HG03378 (cell line): ENCODE results near the gene MAN1A1.

Experiments used
- ATAC-seq: cut with Tn5 transposase; IDR thresholded peaks from one replicate; pipeline ENCODE4 v1.9.1; 2021; ENCODE audit warnings: mild to moderate bottlenecking, moderate library complexity; ENCODE audit not compliant: unreplicated experiment

Gene MAN1A1

GRCh38 chr6:119274197-119274595 is 75.4 kb downstream of the MAN1A1 start:
- ATAC-seq, result no peak

DNA sequence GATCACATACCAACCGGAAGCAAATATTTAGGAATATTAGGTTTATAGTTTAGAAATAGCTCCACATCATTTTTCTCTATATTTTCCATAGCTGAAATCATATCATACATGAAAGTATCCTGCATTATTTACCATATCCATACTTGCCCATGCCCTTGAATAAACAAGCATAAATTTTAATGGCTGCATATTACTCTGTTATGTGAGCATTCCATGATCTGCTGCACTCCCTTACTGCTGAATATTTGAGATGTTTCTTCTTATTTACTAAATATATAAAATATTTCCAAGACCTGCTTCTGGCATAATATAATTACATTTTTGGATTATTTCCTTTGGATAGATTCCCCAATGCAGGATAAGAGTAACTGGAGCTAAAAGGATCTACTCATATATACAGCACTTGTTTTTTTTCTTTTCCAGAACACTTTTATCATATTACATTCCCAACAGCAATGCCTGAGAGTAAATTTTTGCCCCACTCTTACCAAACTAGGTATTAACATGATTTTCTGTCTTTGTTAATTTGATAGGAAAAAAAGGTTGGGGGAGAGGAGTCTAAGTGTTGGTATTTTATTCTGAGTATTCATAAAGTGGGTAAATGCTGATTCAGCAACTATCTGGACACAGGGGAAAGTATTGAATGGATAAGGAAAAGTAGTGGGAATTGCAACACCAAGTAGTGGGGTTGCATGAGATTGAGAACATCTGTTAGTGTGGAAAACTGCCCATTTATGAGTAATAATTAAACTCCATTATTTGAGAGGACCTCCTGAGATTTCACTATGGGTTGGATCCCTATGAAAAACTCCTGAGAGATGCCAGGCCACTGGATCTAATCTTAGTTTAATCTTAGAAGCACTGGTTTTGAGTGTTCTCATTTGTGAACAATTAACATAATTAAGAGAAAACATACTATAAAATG is 76.0 kb downstream of the MAN1A1 start:
- ATAC-seq, result no peak

DNA sequence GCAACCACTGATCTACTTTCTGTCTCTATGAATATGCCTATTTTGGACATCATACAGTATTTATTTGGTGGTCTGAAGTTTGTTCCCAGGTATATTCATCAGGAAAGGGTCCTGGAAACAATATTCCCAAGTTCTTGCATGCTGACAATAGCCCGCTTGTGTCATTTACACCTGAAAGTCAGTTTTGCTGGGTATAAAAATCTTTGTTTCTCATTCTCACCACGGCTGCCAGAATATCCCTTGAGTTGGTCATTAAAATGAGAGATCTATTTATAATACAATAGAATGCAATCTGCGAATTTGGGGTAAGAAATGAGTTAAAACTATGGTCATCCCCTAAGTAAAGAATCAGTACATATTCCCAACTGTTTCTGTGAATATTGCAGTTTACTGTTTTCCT is 79.0 kb downstream of the MAN1A1 start:
- ATAC-seq, result no peak

DNA sequence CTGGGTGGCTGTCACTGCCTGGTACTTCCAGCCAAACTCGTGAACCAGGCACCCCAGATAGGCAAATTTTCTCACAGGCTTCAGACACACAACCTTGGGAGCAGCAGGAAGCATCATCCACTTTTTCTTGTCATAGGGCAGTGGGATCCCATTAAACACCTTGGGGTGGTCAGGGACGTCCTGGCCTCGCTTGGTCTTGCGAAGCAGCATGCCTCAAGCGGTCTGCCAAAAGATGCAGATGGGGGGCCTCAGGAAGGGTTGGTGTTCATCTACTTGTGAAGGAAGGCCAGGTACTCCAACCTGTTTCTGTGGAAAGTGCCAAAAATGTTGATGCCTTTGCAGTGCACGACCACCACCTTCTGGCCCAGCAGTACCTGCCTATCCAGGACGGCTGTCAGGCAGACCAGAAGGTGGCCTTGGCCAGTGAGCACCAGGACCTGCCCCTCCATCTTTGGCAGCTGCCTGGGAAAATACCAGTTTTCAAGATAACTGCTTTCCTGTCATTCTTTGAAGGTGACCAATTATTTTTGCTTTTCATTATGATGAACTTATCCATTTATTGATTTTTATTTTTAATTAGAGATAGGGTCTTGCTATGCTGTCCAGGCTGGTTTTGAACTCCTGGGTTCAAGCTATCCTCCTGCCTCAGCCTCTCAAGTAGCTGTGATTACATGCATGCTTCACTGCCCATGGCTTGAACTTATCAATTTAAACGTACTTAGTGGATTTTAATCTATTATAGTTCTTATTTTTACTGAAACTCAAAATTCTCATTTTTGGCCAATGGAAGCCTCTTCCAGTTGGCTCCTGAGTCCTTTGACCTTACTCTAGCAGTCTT is 80.1 kb downstream of the MAN1A1 start:
- ATAC-seq, result no peak

DNA sequence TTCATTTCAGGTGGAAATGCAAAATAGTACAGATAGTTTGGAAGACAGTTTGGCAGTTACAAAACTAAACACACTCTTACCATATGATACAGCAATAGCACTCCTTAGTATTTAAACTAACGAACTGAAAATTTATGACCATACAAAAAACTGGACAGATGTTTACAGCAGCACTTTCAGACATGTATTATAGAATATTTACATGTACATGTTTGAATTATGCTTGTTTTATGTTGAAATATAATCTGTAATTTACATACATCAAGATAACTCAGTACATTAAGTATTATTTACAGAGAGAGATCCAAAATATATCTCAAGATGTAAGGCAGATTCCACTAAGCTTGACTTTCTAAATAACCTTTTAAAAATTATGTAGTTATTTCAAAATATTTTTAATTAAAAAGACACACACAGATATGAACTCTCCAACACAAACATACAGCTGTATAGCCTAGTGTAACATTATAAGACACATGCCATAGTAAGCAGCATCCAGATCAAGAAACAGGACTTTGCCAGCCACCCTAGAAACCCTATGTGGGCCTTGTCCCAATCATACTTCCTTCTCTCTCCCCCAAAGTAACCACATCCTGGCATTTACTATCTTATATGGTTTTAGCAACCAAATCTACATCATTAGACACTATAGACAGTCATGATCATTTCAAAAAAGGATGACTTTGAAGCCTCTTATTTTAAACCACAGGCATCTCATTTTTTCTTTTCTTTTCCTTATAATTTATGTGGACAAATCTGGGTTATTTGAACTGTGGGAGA is 82.2 kb downstream of the MAN1A1 start:
- ATAC-seq, result no peak

GRCh38 chr6:119264854-119265397 is 84.6 kb downstream of the MAN1A1 start:
- ATAC-seq, result no peak

- ATAC-seq, result no peak
Observed at GRCh38 chr6:119262612-119263011, 86.9 kb downstream of the MAN1A1 start.

GRCh38 chr6:119261944-119262284 is 87.6 kb downstream of the MAN1A1 start:
- no peak for ATAC-seq

DNA sequence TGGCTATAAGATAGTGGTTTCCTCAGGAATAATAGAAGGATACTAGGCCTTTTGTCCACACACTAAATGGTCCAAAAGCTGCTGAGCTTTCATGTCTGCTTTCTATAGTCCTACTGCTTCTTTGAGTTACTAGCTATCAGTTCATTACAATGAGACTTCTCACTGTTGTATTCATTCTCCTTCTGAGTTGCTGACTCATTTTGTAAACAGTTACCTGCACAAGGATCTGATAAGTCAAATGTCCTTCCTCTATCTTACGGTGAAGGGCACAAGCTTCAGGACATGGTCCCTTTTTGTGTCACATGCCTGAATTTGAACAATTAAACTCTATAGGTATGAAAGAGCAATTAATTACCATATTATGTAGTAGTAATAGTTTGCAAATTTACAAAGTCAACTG is 90.5 kb downstream of the MAN1A1 start:
- ATAC-seq, result peak; percentile 73

DNA sequence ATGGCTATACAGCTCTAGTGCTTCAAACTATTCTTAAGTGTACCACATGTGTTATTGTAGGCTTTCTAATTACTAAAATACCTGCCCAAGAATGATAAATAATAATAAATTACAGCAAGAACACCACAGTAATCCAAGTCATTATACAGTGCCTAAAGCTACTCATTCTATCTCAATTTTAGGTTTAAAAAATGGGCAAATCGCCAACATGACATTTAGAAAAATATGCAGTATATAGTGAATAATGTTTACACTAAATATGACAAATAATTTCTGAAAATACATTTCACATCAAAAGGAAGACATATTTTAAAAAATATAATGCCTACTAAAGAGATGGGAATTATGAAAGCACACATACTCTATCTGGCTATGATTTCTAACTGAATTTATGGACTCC is 91.8 kb downstream of the MAN1A1 start:
- no peak for ATAC-seq

- ATAC-seq, result no peak
Observed at GRCh38 chr6:119256978-119257462, 92.5 kb downstream of the MAN1A1 start.

GRCh38 chr6:119256392-119256791 is 93.2 kb downstream of the MAN1A1 start:
- no peak for ATAC-seq

GRCh38 chr6:119255492-119255891 is 94.1 kb downstream of the MAN1A1 start:
- ATAC-seq, result no peak

GRCh38 chr6:119250036-119250435 is 99.5 kb downstream of the MAN1A1 start:
- no peak for ATAC-seq

GRCh38 chr6:119249319-119249718 is 100.2 kb downstream of the MAN1A1 start:
- ATAC-seq, result no peak

- ATAC-seq, result no peak
Observed at GRCh38 chr6:119247504-119247903, 102.1 kb downstream of the MAN1A1 start.

DNA sequence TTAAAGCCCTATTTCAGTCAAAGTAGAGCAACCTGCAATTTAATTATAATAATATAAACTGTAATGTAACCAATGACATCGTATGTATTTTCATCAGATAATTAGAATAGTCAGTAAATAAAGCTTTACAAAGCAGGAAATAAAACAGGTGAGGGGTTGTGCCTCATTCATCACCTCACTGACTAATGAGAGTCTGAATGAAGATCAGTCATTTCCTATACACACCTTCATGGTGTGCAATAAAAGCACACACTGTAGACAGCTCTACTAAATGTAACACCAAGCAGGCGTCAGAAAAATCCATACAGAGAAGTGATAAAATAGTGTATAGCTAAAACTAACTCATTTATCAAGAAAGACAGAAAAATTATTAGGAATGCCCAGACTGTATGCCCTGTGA is 105.9 kb downstream of the MAN1A1 start:
- ATAC-seq, result no peak

GRCh38 chr6:119243037-119243436 is 106.5 kb downstream of the MAN1A1 start:
- no peak for ATAC-seq

DNA sequence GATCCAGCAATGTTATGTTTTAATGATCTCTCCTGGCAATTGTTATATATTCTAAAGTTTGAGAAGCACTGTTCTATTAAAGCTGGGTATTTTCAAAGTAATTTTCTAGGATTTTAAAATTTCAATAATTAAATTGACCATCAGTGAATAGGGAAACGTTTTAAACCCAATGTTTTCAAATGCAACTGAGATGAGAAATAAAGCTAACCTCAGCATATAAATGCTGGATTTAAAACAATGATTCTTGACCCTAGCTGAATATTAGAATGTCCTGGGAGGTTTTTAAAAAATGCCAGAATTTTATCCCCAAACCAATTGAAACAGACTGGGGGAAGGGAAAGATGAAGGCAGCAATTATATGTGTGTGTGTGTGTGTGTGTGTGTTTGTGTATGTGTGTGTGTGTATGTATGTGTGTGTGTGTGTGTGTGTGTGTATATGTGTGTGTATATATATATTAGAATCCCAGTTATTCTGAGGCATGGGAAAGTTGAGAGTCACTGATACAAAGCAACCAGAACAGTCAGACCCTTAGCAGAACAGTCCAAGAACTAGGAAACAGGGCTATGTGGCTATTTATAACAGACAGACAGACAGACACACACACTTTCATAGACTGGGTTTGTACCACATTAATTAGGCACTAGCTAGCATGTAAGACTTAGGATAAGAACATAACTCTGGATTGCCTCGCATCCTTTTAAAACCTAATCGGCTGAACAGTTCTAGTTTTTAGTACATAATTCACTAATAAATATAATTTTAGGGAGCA is 107.8 kb downstream of the MAN1A1 start:
- ATAC-seq, result no peak

GRCh38 chr6:119241111-119241465 is 108.5 kb downstream of the MAN1A1 start:
- ATAC-seq, result peak; percentile 76
